Sigmoid colon (tissue), 4 donors: Measurements from ENCODE around the gene TEKT5.

Source experiments
- EP300 ChIP-seq, 4 donors: sonication (generic); formaldehyde crosslinking; IDR thresholded peaks; one replicate each; pipeline ENCODE4 v1.6.1; 2017; ENCODE audit warnings: antibody characterized with exemption in 4 of 4
- POLR2AphosphoS5 ChIP-seq, 4 donors: sonication (generic); formaldehyde crosslinking; IDR thresholded peaks; one replicate each; pipeline ENCODE4 v1.6.1; 2017; ENCODE audit warnings: antibody characterized with exemption in 4 of 4

GRCh38 chr16:10675861-10676260, 18.9 kb downstream of the TEKT5 start:
- no peak for TF ChIP-seq POLR2AphosphoS5 (IDR thresholded peaks at IDR 0.05)
- no peak for TF ChIP-seq EP300 (IDR thresholded peaks at IDR 0.05)
